Mucosa of descending colon (tissue), 3 donors: ENCODE results near the gene GLI3. TPM values are rescaled to one million over a fixed set of nuclear protein-coding genes. Genes with fewer than 3 reads are reported as not detected.

Source experiments
- ATAC-seq: fragments of 200-7000 bp; cut with Tn5 transposase; one replicate; pipeline ENCODE4 v1.9.1; 2020; ENCODE audit warnings: mild to moderate bottlenecking, moderate library complexity
- DNase-seq, 3 donors: peaks; one replicate each; pipeline ENCODE4 v3.0.0-alpha.2; 2020
- H3K36me3 ChIP-seq: fragments of 200-600 bp; one replicate; pipeline ENCODE4 v1.8.0; 2021; ENCODE audit warnings: low read depth, mild to moderate bottlenecking
- H3K4me1 ChIP-seq: fragments of 200-600 bp; one replicate; pipeline ENCODE4 v1.8.0; 2021; ENCODE audit warnings: low read depth, mild to moderate bottlenecking
- H3K4me3 ChIP-seq: fragments of 200-600 bp; one replicate; pipeline ENCODE4 v1.8.0; 2021; ENCODE audit warnings: mild to moderate bottlenecking
- H3K9me3 ChIP-seq: fragments of 200-600 bp; one replicate; pipeline ENCODE4 v1.8.0; 2021; ENCODE audit warnings: mild to moderate bottlenecking
- CTCF ChIP-seq: fragments of 200-600 bp; IDR thresholded peaks from one replicate; pipeline ENCODE4 v1.8.0; 2022; ENCODE audit warnings: antibody characterized with exemption, mild to moderate bottlenecking
- intact Hi-C, 2 donors: fragments of 100-400 bp; cut with DNase I in 1 of 2; cut with micrococcal nuclease in 1 of 2; formaldehyde crosslinking; loops; one replicate each; pipeline versions ENCODE4 v1.11.0 to v1.11.1; 2022; cut with DNase I, micrococcal nuclease
- total RNA-seq, 3 donors: library from RNA; stranded (reverse); fragmentation: NEBNext Ultra II Directional in 2 of 3; extraction: Animal tissue kit (Norgen Biotek cat#: 25700) in 2 of 3; gene quantifications; one replicate each; pipeline versions ENCODE4 v1.2.1 to v1.2.4, GENCODE V29; 2021 to 2023
- donor health status: DM: no; HTN: no; CAD: no; lungs with moderate emphysema.
- donor health status: DM: no; HTN: no; CAD: no.
- donor health status: DM: no; HTN: yes; CAD: no.

The GLI3 gene
- total RNA-seq, 3 donors from 2014 or later = 3.0 to 56.3 (median 8.8) TPM

- intact Hi-C loops = no loop called here
- Histone ChIP-seq H3K4me1 (no peaks in the 10 kb centered on the region), H3K36me3 (no peaks in the 10 kb centered on the region), H3K4me3 (no peak overlapping the region), H3K9me3 (no peaks in the 10 kb centered on the region)
- DNase-seq = no peak
- no peak for ATAC-seq
- TF ChIP-seq CTCF = no peak
These were observed 111.7 kb downstream of the GLI3 start for GRCh38 chr7:42125321-42125720.

DNA sequence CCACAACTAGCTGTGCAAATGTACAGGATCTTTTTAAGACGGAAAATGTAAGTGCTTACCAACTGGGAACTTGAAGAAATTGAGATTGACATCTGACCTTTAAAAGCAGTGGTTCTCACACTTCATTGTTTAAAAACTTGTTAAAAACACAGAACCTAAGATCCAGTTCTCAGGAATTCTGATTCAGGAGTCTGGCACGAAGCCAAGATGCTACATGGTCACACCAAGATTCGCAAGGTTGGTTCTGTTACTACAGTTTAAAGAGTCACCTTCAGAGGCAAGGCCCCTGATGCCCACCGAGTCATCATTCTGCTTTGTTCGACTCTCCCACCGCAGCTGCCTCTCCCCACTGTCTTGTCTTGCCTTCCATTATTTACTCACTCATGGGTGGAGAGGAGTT is 113.3 kb downstream of the GLI3 start:
- no peaks in the 10 kb centered on the region for H3K9me3 ChIP-seq
- no peak for TF ChIP-seq CTCF
- no peak for ATAC-seq

DNA sequence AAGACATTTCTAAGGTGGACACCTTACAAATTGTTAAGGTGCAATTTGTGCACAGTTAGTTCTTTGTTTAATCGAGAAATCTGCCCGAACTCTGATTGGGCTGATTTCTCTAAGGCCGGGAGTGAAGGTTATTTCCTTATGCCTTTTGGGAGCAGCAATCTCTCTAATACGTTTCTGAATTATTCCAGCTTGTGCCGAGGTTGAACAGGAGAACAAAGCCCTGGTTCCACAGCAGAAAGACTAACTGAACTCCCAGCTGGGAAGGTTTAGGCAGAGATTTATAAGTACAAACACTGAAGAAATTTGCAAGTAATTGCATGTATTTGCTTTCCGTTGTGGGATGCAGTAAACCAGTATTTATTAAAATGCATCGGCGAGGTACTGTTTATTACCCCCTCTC is 116.8 kb downstream of the GLI3 start:
- ATAC-seq = no peak
- H3K9me3 ChIP-seq = no peaks in the 10 kb centered on the region
- no peak overlapping the region for H3K4me3 ChIP-seq
- H3K4me1 ChIP-seq = no peaks in the 10 kb centered on the region
- H3K36me3 ChIP-seq = no peaks in the 10 kb centered on the region
- intact Hi-C loops = no loop called here
- DNase-seq = no peak
- no peak for TF ChIP-seq CTCF

More for the DNA sequence above, 113.3 kb downstream of the GLI3 start:
- no peak for DNase-seq
- intact Hi-C loops = no loop called here
- no peak overlapping the region for H3K4me3 ChIP-seq
- no peaks in the 10 kb centered on the region for H3K36me3 ChIP-seq
- no peaks in the 10 kb centered on the region for H3K4me1 ChIP-seq

GRCh38 chr7:42117201-42117600 is 119.8 kb downstream of the GLI3 start:
- intact Hi-C loops = no loop called here
- TF ChIP-seq CTCF = no peak

DNA sequence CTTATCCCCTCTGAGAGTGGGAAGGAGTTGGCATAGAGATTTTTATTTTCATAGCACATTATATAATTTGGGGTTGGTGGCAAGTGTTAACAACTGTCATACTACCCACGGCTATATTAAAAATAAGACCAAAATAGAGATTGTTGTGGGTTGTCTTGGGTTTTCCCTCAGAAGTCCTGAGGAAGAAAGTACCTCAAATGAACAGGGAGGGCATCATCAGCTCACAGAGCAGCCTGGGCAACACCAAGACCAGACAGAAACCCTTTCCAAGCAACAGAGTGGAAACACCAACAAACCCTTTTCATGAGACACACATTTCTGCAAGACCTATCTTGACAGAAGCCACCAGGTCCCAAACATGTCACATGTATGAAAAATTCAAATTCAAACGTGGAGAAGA is 121.2 kb downstream of the GLI3 start:
- no peak for DNase-seq
- Histone ChIP-seq H3K4me3 (no peak overlapping the region), H3K36me3 (no peaks in the 10 kb centered on the region), H3K4me1 (no peaks in the 10 kb centered on the region), H3K9me3 (no peaks in the 10 kb centered on the region)
- intact Hi-C loops = no loop called here
- no peak for ATAC-seq
- no peak for TF ChIP-seq CTCF

More at GRCh38 chr7:42117201-42117600, 119.8 kb downstream of the GLI3 start:
- H3K4me3 ChIP-seq = no peak overlapping the region
- H3K9me3 ChIP-seq = no peaks in the 10 kb centered on the region
- H3K4me1 ChIP-seq = no peaks in the 10 kb centered on the region
- H3K36me3 ChIP-seq = no peaks in the 10 kb centered on the region
- DNase-seq (no peak), ATAC-seq (no peak)

- H3K36me3 ChIP-seq = no peaks in the 10 kb centered on the region
- ATAC-seq = no peak
- intact Hi-C loops = no loop called here
- DNase-seq = no peak
- no peak overlapping the region for H3K4me3 ChIP-seq
- H3K4me1 ChIP-seq = no peaks in the 10 kb centered on the region
- no peaks in the 10 kb centered on the region for H3K9me3 ChIP-seq
- no peak for TF ChIP-seq CTCF
These were observed 126.7 kb downstream of the GLI3 start for GRCh38 chr7:42110333-42110732.
